HG03442 (cell line): ENCODE data around the gene PRDM12.
A peak's percentile ranks its signal among the peaks of the same experiment; 100 is the strongest.

ENCODE experiments used
- ATAC-seq: cut with Tn5 transposase; IDR thresholded peaks from one replicate; pipeline ENCODE4 v1.9.1; 2021; ENCODE audit warnings: mild to moderate bottlenecking, moderate library complexity; ENCODE audit not compliant: unreplicated experiment

PRDM12 gene

DNA sequence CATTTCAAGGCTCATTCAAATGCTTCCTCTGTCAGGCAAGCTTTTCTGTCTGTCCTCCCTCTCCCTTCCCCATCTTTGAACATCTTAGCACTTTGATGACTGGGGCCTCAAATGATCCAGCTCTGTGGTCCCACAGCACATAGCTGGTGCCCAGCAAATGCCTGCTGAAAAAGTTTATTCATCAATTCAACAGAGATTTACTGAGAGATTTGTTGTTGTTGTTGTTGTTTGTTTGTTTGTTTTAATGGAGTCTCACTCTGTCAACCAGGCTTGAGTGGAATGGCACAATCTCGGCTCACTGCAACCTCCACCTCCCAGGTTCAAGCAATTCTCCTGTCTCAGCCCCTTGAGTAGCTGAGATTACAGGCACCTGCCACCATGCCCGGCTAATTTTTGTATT, 23.2 kb downstream of the PRDM12 start:
- no peak for ATAC-seq

DNA sequence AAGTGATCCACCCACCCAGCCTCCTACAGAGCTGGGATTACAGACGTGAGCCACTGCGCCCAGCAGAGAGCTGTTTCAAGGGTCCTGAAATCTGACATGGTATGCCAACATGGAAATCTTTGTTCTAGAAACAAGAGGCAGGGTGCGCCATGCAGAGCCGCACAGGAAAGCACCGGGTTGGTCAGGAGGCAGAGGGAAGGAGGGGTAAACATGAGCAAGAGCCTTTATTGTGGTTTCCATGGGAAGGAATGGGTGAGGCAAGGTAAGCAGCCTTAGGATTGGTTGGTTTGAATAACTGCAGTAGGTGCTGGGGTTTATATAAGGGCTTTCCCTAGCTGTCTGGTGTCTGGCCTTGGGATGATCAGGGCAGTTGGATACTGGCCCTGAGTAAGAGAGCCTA, 23.7 kb downstream of the PRDM12 start:
- ATAC-seq: no peak

DNA sequence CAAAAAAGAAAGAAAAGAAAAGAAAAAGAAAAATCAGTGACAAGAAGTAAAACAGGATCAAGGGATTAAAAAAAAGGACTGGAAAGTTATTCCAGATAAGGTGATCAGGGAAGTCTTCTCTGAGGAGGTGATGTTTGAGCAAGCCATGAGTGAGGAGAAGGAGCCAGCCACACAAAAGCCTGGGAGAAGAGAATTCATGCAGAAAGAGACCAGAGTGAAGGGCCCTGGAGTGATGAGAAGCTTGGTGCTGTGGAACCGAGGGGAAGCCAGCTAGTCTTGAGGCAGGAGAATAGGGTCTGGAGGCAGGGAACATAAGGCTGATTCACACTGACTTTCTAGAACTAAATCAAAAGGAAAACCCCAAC, 25.2 kb downstream of the PRDM12 start:
- no peak for ATAC-seq

DNA sequence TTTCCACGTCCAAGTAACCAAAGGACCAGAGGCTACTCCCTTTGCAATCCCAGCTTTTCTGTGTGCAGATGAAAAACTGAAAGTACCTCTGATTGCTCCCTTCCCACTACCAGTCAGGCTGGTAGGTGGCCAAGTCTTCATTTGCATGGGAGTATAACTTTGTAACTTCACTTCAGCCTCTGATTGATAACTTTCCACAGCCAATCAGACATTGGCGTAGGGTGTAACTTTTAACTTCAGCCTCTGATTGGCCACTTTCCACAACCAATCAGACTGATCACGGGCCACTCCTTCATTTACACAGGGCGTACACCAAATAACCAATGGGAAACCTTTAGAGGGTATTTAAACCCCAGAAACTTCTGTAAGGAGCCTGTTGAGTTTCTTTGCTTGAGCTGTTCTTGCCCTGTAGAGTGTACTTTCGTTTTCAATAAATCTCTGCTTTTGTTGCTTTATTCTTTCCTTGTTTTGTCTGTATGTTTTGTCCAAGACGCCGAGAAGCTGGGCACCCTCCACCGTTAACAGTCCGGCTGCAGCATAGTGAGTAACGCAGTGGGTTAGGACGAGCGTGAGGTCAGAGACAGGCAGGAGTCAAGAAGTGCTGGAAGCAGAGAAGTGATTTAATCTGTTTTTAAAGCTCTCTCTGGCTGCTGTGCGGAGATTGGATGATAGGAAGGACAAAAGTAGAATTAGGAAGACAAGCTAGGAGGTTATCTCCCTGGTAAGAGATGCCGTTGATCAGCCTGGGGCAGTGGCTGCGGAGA, 25.7 kb downstream of the PRDM12 start:
- ATAC-seq: no peak

DNA sequence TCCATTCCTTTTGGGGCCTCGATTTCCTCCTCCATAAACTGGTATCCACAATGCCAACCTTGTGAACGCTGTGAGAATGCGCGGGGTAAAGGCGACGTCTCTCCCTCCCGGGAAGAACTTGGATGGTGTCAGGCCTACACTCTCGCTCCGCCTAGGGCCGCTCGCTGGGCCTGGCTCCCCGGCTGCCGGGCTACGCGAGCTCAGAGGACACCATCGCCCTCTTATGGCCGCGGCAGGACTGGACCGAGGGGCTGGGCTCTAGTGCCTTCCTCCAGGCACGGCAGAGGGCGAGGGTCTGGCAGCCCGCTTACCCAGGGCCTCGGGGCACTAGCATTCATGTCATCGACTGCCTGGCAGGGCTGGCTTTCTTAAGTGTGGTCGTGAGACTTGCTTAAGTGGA, 27.9 kb downstream of the PRDM12 start:
- no peak for ATAC-seq

DNA sequence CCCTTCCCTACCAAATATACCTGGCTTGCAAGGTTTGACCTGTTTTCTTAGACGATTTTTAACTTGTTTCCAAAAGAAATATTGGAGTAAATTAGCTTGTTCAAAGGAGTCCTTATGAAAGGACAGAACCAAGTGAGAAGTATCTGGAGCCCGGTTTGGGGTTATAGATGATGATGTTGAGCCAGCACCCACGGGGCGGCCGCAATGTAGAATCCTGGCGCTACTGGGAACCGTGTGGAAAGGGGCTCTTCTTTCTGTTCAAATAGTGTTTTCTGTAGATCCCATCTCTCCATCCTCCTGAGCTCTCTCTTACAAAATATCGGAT, 28.7 kb downstream of the PRDM12 start:
- ATAC-seq: no peak

DNA sequence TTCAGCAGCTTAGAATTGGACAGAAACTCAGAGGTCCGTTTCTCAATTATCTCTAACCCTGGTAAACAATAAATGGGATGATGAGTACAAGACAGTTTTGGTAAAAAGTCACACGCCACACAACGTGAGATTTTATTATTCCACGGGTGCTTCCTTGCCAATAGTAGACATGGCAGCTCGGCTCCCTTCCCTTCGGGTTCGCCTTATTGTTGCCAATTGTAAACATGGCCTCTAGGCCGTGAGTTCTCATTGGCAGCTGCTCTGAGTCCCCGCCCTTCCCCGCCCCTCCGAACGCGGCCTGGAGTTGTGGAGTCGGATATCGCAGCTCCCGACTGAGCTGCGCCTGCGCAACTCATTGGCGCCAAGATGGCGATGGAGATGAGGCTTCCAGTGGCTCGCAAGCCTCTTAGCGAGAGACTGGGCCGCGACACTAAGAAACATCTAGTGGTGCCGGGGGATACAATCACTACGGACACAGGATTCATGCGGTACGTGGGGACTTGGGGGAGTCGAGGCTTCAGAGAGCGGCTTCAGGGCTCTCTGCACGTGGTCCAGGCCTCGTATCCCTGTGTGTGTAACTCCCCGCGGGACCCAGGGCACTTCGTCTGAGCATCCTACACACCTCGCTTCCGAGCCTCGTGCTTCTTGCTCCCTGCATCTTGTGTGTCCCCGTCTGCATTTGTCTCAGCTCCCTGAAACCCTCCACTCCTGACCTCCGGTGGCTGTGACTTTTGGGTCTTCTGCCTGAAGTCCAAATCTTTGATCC, 29.2 kb downstream of the PRDM12 start, which contains the start of gene EXOSC2:
Gene EXOSC2 (plus strand): TSS at position 355 of the 766 bp plus-strand sequence. CDS start 12 bp downstream, at position 367.
- ATAC-seq: peak; percentile 89

DNA sequence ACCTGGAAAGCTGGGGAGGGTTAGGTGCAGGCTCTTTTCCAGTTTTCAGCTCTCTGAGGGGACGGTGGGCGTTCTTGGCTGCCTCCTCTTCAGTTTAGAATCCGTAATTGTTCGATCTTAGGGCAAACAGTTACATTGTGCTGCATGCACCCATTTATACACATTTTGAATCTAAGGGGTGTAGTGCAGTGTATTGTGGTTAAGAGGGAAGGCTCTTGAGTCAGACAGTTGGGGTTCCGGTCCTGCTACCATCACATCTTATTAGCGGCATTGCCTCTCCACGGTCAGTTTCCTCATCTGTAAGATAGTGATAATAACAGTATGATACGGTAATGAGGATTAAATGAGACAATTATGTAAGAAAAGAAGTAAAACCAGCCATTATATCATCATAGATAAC, 29.8 kb downstream of the PRDM12 start:
- ATAC-seq: no peak

DNA sequence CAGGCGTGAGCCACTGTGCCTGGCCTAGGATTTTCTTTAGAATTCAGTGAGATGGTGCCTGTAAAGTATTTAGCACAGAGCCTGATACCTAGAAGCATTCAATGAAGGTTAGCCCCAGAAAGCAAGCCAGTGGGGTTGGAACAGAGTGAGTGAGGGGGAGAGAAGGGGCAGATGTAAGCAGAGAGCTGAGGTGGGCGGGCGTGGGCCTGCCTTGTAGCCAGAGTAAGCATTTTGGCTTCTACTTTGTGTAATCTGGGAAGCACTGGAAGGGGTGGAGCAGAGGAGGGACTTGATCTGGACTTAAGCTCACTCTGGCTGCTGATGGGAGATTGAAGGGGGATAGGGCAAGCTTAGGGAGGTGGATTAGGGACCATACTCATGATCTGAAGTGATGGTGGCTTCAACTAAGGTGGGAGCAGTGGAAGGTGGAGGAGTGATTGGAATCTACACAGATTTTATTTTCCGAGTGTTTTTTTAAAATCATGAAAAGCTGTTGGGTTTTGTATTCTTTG, 31.8 kb downstream of the PRDM12 start:
- ATAC-seq: no peak

DNA sequence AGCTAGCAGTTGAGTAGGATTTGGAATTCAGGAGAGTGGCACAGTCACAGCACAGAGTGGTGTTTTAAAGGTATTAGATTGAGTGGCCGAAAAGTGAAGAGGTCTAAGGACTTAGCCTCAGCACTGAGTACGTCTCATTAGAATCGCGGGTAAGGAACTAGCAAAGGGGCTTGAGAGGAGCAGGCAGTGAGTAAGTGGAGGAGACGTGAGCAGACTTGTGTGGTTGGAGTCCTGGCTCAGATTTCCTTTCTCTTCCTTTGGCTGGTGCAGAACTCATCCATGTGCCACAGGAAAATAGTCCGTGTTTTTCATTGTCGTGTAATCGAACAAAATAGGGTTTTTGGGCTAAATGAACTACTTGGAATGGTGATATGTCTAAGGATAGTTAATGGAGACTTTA, 32.6 kb downstream of the PRDM12 start:
- no peak for ATAC-seq

DNA sequence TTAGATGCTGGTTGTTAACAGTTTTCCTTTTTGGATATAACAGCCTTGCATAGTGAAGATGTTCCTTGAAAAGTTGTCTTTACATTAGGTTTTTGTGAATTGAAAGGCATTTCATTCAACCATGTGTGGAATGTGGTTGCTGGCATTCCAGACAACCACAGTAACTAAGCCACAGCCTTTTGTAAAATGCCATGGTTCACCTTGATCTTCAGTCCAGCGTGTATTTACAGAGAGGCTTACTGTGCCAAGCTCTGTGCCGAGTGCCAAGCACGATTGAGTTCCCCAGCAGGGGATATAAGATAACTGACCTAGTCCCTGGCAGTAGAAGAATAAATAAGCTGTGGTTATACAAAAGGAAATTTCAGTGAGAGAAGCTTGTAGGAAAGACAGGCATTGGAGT, 34.1 kb downstream of the PRDM12 start:
- no peak for ATAC-seq

DNA sequence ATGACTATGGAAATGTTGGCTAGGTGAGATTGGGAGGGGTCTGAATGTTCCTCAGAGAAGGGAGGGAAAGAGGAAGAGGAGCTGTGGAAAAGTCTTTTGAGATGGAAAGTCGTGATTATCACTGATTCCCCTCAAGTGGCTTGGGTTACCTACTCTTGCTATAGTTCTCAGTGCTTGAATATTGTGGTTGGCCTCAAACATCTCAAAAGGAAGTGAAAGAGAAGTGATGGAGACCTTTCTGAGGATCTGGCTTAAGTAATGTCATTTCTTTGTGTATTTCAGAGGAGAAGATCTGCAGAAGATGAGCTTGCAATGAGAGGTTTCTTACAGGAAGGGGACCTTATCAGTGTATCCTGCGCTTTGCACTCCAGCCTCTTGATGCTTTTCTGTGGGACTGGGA, 34.7 kb downstream of the PRDM12 start:
- no peak for ATAC-seq

DNA sequence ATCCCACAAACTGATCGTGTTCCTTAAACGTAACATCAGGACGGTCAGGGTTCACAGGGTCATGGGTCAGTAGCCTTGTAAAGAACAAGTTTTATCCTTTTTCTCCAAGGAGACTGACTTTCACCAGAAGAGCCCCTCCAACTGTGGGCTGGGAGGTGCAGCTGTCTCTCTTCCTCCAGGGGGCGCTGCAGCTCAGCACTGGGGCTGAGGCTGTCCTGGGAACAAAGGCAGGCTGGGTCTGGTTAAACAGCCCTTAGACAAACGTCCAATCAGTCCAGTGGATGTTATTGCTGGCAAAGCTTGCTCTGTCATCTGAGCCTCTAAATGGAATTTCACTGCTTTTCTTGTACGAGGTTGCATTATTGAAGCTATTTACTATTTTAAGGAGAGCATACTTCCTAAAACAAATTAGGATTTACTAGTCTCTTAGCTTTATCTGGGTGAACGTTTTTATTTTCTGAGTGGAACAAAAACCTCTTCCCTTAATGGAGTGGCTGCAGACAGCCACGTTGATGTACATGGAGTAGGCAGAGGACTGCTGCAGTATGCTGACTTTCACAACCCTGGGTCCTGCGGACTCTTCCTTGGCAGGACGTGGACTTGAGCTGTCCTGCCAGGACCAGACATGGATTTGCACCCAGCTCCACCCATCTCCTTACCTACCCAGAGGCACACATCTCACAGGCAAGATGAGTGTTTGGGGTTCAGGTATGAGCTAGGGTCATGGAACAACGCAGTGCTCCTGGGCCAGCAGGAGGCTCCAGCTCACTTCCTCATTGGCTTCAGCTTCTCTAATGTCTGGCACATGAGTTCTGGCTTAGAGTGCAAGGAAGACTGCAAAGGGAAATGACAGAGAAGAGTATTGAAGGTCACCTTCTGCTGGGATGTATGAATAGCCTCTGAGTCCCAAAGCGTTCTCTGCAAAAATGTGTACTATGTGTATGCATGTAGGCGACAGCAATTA, 36.9 kb downstream of the PRDM12 start:
- ATAC-seq: no peak

DNA sequence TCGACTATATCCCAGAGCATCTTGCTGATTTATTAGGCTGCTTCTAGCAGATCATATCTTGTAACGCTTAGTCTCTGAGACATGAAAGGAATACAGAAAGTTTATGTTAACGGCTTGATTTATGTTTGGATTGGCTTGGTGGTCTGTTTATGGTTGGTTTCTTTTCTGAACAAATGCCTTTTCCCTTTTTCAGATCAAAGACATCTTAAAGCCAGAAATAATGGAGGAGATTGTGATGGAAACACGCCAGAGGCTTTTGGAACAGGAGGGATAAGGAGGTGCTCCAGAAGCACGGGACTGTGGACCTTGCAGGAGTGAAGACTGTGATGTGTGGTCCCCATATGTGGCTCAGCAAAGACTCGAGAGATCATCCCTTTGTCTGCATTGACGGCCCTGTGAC, 39.1 kb downstream of the PRDM12 start:
- ATAC-seq: no peak

DNA sequence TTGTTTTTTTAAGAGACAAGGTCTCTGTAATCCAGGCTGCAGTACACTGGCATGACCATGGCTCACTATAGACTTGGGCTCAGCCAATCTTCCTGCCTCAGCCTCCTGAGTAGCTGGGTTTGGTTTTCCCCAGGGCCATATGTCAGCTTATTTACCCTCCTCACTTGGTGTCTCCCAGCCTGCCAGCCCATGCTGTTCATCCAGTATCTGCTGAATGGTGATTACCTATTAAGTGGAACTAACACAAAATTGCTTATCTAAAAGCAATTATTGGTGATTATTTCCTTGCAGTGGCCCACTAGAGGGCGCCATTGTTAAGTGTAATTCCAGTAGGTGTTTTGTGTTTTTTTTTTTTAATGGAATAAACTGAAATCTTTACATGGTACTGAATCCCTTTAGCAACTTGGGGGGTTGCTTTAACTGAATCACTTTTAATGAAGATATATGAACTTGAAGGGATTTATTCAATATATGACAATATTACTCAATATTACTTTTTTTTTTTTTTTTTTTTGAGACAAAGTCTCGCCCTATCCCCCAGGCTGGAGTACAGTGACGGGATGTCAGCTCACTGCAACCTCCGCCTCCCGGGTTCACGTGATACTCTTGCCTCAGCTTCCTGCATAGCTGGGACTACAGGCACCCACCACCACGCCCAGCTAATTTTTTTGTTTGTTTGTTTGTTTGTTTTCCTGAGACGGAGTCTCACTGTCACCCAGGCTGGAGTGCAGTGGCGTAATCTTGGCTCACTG, 43.0 kb downstream of the PRDM12 start:
- ATAC-seq: no peak

DNA sequence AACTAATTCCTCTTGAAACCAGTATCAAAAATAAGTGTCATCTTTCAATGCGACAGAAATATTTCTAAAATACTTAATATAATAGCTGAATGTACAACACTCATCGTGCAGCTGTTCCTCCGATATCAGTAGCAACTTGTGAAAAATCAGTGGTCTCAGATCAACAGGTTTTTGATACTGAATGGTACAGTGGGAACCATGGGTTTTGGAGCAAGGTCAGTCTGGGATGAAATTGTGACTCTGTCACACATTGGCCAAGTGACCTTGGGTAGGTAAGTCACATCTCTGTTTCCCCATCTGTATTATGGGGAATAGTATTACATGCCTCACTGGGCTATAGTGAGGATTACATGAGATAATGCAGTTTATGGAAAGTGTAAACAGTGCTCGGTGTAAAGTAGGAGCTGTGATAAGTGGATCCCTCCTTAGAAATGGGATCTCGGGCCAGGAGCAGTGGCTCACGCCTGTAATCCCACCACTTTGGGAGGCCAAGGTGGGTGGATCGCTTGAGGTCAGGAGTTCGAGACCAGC, 46.5 kb downstream of the PRDM12 start:
- ATAC-seq: no peak

DNA sequence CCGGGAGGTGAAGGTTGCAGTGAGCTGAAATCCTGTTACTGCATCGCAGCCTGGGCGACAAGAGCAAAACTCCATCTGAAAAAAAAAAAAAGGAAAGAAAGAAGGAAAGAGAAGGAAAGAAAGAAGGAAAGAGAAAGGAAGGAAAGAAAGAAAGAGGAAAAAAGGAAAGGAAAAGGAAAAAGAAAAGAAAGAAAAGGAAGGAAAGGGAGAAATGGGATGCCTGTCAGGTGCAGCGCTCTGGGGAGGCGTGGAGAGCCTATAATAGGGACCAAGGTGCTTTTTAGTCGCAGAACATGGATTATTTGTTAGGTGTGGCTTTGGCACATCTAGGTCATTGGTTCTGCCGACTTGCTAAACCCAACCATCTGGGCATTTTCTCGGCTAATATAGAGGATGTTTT, 47.1 kb downstream of the PRDM12 start:
- no peak for ATAC-seq

DNA sequence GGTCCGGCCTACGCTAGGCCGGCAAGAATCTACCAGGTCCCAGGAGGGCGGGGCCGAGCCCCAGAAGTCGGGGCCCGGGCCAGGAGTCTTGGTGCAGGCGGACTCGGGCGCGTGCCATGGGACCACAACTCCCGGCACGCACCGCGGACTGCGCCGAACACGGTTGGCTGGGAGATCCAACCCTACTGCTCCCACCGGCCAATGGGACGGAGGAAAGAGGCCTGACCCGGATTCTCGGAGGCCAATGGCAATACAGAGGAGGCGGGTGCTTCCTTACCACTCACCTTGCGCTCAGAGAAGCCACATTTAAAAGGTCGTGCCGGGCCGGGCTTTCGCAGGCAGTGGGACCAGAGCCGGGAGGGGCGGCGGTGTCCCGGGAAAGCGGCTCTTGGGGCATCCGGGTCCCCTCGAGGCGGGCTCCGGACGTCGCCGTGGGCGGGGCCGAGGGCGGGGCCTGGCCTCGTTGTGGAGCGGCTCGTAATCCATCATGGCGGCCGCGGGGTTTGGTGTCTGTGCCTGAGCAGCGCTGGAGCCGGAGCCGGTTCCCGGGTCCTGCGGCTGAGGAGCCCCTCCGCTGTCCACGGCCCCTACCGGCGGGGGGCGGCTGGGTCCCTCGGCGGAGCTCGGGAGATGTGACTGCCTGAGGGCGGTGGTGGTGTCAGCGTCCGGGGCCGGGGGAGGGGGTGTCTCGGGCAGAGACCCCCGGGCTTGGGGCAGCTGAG, 48.3 kb downstream of the PRDM12 start:
- peak; percentile 92 for ATAC-seq

DNA sequence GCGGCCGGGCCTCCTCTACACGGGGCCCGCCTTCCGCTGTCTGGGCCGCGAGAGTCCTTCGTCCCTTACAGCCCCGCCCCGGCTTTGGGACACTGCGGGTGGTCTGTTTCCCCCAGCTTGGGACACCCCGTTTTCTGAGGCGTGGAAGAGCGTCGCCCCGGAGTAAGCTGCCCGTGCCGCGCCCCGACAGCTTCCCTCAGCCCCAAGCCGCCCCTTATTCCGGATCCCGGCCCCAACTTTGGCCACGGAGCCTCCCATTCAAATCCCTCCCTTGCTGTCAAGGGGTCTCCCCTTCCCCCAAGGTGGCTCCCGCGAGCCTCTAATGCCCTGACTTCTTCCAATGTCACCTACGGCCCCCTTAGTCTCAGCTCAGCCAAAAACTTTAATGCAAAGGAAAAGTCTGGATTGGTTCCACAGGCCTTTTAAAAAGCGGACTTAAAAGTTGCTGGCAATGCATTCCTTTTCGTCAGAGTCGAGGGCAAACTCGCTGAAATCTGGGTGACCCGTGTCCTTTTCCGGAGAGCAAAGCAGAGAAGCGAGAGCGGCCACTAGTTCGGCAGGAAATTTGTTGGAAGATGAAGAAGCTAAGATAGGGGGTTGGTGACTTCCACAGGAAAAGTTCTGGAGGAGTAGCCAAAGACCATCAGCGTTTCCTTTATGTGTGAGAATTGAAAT, 49.0 kb downstream of the PRDM12 start:
- ATAC-seq: peak; percentile 10
